Pancreas (tissue), 10 donors: Measurements from ENCODE around the gene IGFBP3. TPM values are rescaled to one million over a fixed set of nuclear protein-coding genes. Genes with fewer than 3 reads are reported as not detected.

Experiments
- ATAC-seq, 4 donors: fragments of 200-7000 bp; cut with Tn5 transposase; one replicate each; pipeline versions ENCODE4 v1.8.0 to v1.9.1; 2020; ENCODE audit warnings: mild to moderate bottlenecking in 4 of 4, moderate library complexity in 4 of 4
- DNase-seq, 6 donors: peaks; one replicate each; pipeline ENCODE4 v3.0.0-alpha.2; 2020
- FAIRE-seq: peaks from 2 replicates; lab custom pipeline; 2012; peaks lifted over from hg19 to GRCh38; lab: Jason Lieb, UNC
- H3K27ac ChIP-seq, 4 donors: fragments of 200-600 bp; sonication (generic); 1 replicate in 3 of 4; 2 replicates in 1 of 4; pipeline versions ENCODE4 v1.5.0 to v1.8.0; 2020
- H3K27me3 ChIP-seq, 4 donors: fragments of 200-600 bp; one replicate each; pipeline ENCODE4 v1.8.0; 2021
- H3K36me3 ChIP-seq, 3 donors: fragments of 200-600 bp; sonication (generic) in 1 of 3; one replicate each; pipeline versions ENCODE4 v1.5.0 to v1.8.0; 2020 to 2021
- H3K4me1 ChIP-seq, 3 donors: fragments of 200-600 bp; one replicate each; pipeline ENCODE4 v1.8.0; 2021
- H3K4me3 ChIP-seq, 4 donors: fragments of 200-600 bp; sonication (generic) in 2 of 4; one replicate each; pipeline versions ENCODE4 v1.5.0 to v1.8.0; 2020 to 2021
- H3K9me3 ChIP-seq, 4 donors: fragments of 200-600 bp; one replicate each; pipeline ENCODE4 v1.8.0; 2021
- CTCF ChIP-seq, 4 donors: fragments of 200-600 bp; sonication (generic) in 3 of 4; IDR thresholded peaks; one replicate each; pipeline versions ENCODE4 v1.5.0 to v1.8.0; 2021; ENCODE audit warnings: antibody characterized with exemption in 4 of 4
- WGBS, 2 donors: extraction: QIAGEN DNeasy Blood & Tissue Kit; methylation state at CpG; one replicate each; pipeline ENCODE4 v1.1.7; 2013; 5-methylcytosine and 5-hydroxymethylcytosine counted together
- intact Hi-C, 3 donors: fragments of 100-400 bp; cut with DNase I; formaldehyde crosslinking; loops; one replicate each; pipeline versions ENCODE4 v1.11.1 to v1.14.2; 2022
- polyA plus RNA-seq, 2 donors: library from polyadenylated mRNA; stranded (reverse); fragments of 200-250 nt; gene quantifications; one replicate each; pipeline ENCODE4 v1.2.3, GENCODE V29; 2013
- total RNA-seq, 6 donors: library from RNA; stranded (reverse); fragmentation: NEBNext Ultra II Directional in 4 of 6; extraction: Animal tissue kit (Norgen Biotek cat#: 25700) in 4 of 6; gene quantifications; one replicate each; pipeline versions ENCODE4 v1.2.1 to v1.2.4, GENCODE V29; 2021 to 2023
- donor health status: healthy with polysubstance abuse.
- donor health status: DM: no; HTN: no; CAD: no; lungs with moderate emphysema.
- donor health status: DM: no; HTN: no; CAD: no.
- donor health status: control.
- donor health status: control.
- donor health status: Bipolar disorder and iron deficiency.
- donor health status: DM: yes; HTN: yes; CAD: no.
- donor health status: DM: no; HTN: no; CAD: no.
- donor health status: DM: no; HTN: no; CAD: no.
- donor health status: DM: yes; HTN: yes; CAD: no.

Gene IGFBP3
- 10 to 100 TPM in 3 of 6 donors, 1 to 10 TPM in 3; 4.6 to 21.9 (median 10.5) TPM for total RNA-seq
- 10 to 100 TPM; 13.1 to 27.3 TPM for polyA plus RNA-seq

GRCh38 chr7:45920502-45921380, at the start of gene IGFBP3:
TSS of gene IGFBP3 (minus strand) at chr7:45921272. CDS start at chr7:45921140, 132 bp downstream.
- no peaks in the 10 kb centered on the region for H3K9me3 ChIP-seq
- peak; percentile 40 to 81 (median 66) for DNase-seq
- peaks cover 0 to 36% (median 11%) of the 10 kb centered on the region in 3 donors for H3K4me1 ChIP-seq
- ATAC-seq: peak; percentile 28 to 72 (median 65)
- peaks cover 0 to 14% (median 2%) of the 10 kb centered on the region in 4 donors for H3K27me3 ChIP-seq
- no peak for TF ChIP-seq CTCF (IDR thresholded peaks at IDR 0.05)
- no peak within 1 kb of the TSS for H3K27ac ChIP-seq
- WGBS, 2 donors: 1% methylated on average over 101 to 111 of the region's 111 CpGs
- no peaks in the 10 kb centered on the region for H3K36me3 ChIP-seq
- FAIRE-seq: no peak
- peak within 1 kb of the TSS; percentile 22 to 45 (median 32) for H3K4me3 ChIP-seq
- intact Hi-C loops: loop anchor here in 1 of 3 donors (10.0 kb wide), 1 partner anchor 434 kb away; no protein-coding TSS in a partner anchor

GRCh38 chr7:45970454-45970853, 49.4 kb upstream of the IGFBP3 start:
- Histone ChIP-seq H3K4me3 (no peak overlapping the region), H3K27me3 (no peaks in the 10 kb centered on the region), H3K9me3 (no peaks in the 10 kb centered on the region), H3K4me1 (no peaks in the 10 kb centered on the region), H3K36me3 (no peaks in the 10 kb centered on the region), H3K27ac (no peak overlapping the region)
- 71 to 85% methylated on average over 2 of the region's 2 CpGs for WGBS, 2 donors
- ATAC-seq (no peak), DNase-seq (no peak), FAIRE-seq (no peak)
- intact Hi-C loops: no loop called here
- no peak for TF ChIP-seq CTCF (IDR thresholded peaks at IDR 0.05)

GRCh38 chr7:45969940-45970339, 48.9 kb upstream of the IGFBP3 start:
- no peaks in the 10 kb centered on the region for H3K36me3 ChIP-seq
- H3K4me3 ChIP-seq: no peak overlapping the region
- TF ChIP-seq CTCF (IDR thresholded peaks at IDR 0.05): no peak
- 60 to 64% methylated on average over 5 of the region's 5 CpGs for WGBS, 2 donors
- H3K27me3 ChIP-seq: no peaks in the 10 kb centered on the region
- intact Hi-C loops: no loop called here
- ATAC-seq (no peak), FAIRE-seq (no peak), DNase-seq (no peak)
- H3K27ac ChIP-seq: no peak overlapping the region
- no peaks in the 10 kb centered on the region for H3K9me3 ChIP-seq
- no peaks in the 10 kb centered on the region for H3K4me1 ChIP-seq

GRCh38 chr7:45968856-45969541, 47.9 kb upstream of the IGFBP3 start:
- ATAC-seq (peak in 2 of 4 donors; percentile 22 to 52), DNase-seq (no peak)
- no peak for TF ChIP-seq CTCF (IDR thresholded peaks at IDR 0.05)

More at GRCh38 chr7:45968856-45969541, 47.9 kb upstream of the IGFBP3 start:
- intact Hi-C loops: no loop called here
- Histone ChIP-seq H3K27ac (peak overlapping the region in 1 of 4 donors; percentile 30), H3K4me3 (no peak overlapping the region), H3K9me3 (no peaks in the 10 kb centered on the region), H3K36me3 (no peaks in the 10 kb centered on the region), H3K27me3 (no peaks in the 10 kb centered on the region), H3K4me1 (no peaks in the 10 kb centered on the region)
- FAIRE-seq: no peak
- 61 to 73% methylated on average over 10 of the region's 10 CpGs for WGBS, 2 donors
